HepG2 (cell line): ENCODE data around the gene NENF.

ENCODE experiments used
- ATF7 ChIP-seq, 2 experiments: fragments of 450-650 bp in 1 of 2; sonication (generic) in 1 of 2; formaldehyde crosslinking in 1 of 2; IDR thresholded peaks; 2 replicates each; pipeline versions ENCODE4 v1.4.0 to v1.6.1; 2016 to 2020; ENCODE audit warnings: antibody characterized with exemption in 1 of 2, mild to moderate bottlenecking in 1 of 2, missing genetic modification reagents in 1 of 2
- EP300 ChIP-seq, 3 experiments: sonication (generic) in 1 of 3; formaldehyde crosslinking in 1 of 3; IDR thresholded peaks; 2 replicates each; pipeline versions ENCODE4 v1.5.1 to v1.6.1; 2011 to 2020; ENCODE audit warnings: low read depth in 2 of 3, low read length in 2 of 3, borderline replicate concordance in 1 of 3, improper control_type of control experiment in 1 of 3, mild to moderate bottlenecking in 1 of 3, missing genetic modification reagents in 1 of 3, moderate library complexity in 1 of 3
- PLSCR1 ChIP-seq: sonication (generic); formaldehyde crosslinking; IDR thresholded peaks from 2 replicates; pipeline ENCODE4 v1.5.0; 2020; ENCODE audit warnings: missing genetic modification reagents, mild to moderate bottlenecking, borderline replicate concordance
- ZKSCAN1 ChIP-seq: fragments of 150-350 bp; IDR thresholded peaks from 2 replicates; pipeline ENCODE4 v1.6.1; 2014; ENCODE audit warnings: low read length

- no peak for TF ChIP-seq PLSCR1 (CRISPR knock-in tag)
- no peak for TF ChIP-seq ZKSCAN1
- no peak for TF ChIP-seq EP300 (IDR thresholded peaks at IDR 0.05; ENCODE audit: low read depth in 2 of 2, low read length in 2 of 2)
- TF ChIP-seq EP300 (CRISPR knock-in tag; IDR thresholded peaks at IDR 0.05; ENCODE audit: borderline replicate concordance): no peak
- no peak for TF ChIP-seq ATF7 (IDR thresholded peaks at IDR 0.05)
- TF ChIP-seq ATF7 (CRISPR knock-in tag; IDR thresholded peaks at IDR 0.05): no peak
Observed at GRCh38 chr1:212486619-212486975, 53.9 kb downstream of the NENF start.
